Stomach smooth muscle (tissue), 2 donors: ENCODE measurements around the gene MEIS3.

Experiments used
- H3K27ac ChIP-seq: one replicate; pipeline ENCODE4 v1.7.0; 2013; ENCODE audit warnings: mild to moderate bottlenecking, low read length, inconsistent platforms
- H3K27me3 ChIP-seq, 2 donors: one replicate each; pipeline ENCODE4 v1.7.0; 2013; ENCODE audit warnings: low read length in 2 of 2; ENCODE audit not compliant: insufficient read depth in 2 of 2, control insufficient read depth in 1 of 2
- H3K36me3 ChIP-seq, 2 donors: one replicate each; pipeline ENCODE4 v1.7.0; 2013; ENCODE audit warnings: low read length in 2 of 2; ENCODE audit not compliant: control insufficient read depth in 2 of 2, insufficient read depth in 2 of 2
- H3K4me1 ChIP-seq: one replicate; pipeline ENCODE4 v1.7.0; 2013; ENCODE audit warnings: low read length; ENCODE audit not compliant: control insufficient read depth, insufficient read depth
- H3K4me3 ChIP-seq, 2 donors: one replicate each; pipeline ENCODE4 v1.7.0; 2013; ENCODE audit warnings: low read length in 2 of 2
- H3K9ac ChIP-seq, 2 donors: one replicate each; pipeline ENCODE4 v1.7.0; 2013; ENCODE audit warnings: low read length in 2 of 2, mild to moderate bottlenecking in 1 of 2
- H3K9me3 ChIP-seq, 2 donors: one replicate each; pipeline ENCODE4 v1.7.0; 2013; ENCODE audit warnings: low read length in 2 of 2; ENCODE audit not compliant: control insufficient read depth in 2 of 2
- donor health status: healthy.
- donor health status: Pancreatic carcinoma.

Gene MEIS3

DNA sequence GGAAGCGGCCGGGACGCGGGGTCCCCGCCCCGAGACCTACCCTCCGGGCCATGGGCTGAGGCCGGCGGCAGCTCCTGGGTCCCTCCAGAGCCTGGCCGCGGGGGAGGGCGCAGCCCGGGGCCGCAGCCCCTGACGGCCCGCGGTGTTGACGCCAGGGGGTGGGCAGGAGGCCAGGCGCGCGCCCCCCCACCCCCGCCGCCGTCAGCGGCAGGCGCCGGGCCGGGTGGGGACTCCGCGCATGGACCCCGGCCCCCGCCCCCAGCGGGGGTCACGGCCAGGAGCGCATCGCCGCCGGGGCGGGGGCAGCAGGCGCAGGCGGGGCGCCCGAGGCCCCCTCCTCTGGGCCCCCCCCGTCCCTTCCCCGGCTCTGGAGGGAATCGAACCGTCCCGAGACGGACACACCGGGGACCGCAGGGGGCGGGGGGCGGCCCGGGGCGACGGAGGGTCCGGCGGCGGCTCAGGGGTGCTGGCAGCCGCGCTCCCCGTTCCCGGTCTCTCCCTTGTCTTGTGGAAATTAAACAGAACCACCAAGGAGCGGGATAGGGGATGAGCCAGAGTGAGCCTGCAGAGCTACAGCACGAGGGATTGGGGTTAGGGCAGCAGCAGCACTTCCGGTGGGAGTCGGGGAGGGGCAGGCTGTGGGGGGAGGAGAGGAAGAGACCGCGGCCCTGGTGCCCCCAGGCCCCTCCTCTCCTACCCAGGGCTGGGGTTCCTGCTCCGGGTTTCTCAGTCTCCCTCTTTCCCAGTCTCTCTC, at the start of gene MEIS3:
MEIS3 (minus strand) TSS at position 498 of the 754 bp plus-strand sequence; CDS start at position 52, 446 bp downstream.
- peak within 1 kb of the TSS; percentile 53 to 65 for H3K4me3 ChIP-seq
- H3K9me3 ChIP-seq = no peaks in the 10 kb centered on the region
- no peaks in the 10 kb centered on the region for H3K36me3 ChIP-seq
- H3K27ac ChIP-seq = no peak within 1 kb of the TSS
- H3K9ac ChIP-seq = peak within 1 kb of the TSS in 1 of 2 donors; percentile 33
- H3K27me3 ChIP-seq = peaks cover 57 to 61% of the 10 kb centered on the region in 2 donors
- peaks cover 25% of the 10 kb centered on the region for H3K4me1 ChIP-seq

DNA sequence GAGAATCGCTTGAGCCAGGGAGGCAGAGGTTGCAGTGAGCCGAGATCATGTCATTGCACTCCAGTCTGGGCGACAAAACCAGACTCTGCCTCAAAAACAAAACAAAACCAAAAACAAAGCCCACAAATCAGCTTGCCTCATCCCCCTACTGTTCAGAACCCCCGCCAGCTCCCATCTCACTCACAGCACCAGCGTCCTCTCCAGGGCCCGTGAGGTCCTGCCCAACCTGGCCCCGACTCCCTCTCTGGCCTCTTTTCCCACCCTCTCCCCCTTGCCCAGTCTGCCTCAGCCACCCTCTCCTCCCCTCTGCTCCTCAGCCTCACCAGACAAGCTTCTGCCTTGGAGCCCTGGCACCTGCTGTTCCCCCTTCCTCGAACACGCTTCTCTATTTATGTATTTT, 48.6 kb upstream of the MEIS3 start:
- Histone ChIP-seq H3K27ac (peak overlapping the region; percentile 67), H3K36me3 (peaks cover 3 to 5% of the 10 kb centered on the region in 2 donors), H3K9ac (no peak overlapping the region), H3K4me3 (no peak overlapping the region), H3K9me3 (no peaks in the 10 kb centered on the region), H3K27me3 (peaks cover 0 to 3% of the 10 kb centered on the region in 2 donors), H3K4me1 (peaks cover 38% of the 10 kb centered on the region)

DNA sequence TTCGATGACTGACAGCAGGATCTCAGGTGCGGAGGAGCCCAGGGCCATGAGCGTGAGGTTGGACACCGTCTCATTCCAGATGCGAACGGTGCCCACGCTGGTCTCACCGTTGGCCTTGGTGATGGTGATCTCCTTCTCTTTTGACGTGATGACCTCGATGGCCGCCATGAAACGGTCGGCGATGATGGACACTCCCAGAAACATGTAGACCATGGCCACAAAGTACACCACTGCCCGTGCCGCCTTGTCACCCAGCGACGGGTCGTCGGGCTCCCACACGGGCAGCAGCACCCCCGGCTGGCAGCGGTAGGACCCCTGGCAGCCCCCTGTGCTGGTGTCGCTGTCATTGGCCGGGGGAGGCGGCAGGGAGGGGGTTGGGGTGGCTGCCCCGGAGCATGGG, 46.6 kb upstream of the MEIS3 start:
- Histone ChIP-seq H3K36me3 (peaks cover 3 to 10% of the 10 kb centered on the region in 2 donors), H3K9ac (no peak overlapping the region), H3K4me3 (no peak overlapping the region), H3K9me3 (no peaks in the 10 kb centered on the region), H3K27me3 (peaks cover 0 to 3% of the 10 kb centered on the region in 2 donors), H3K27ac (no peak overlapping the region), H3K4me1 (peaks cover 29% of the 10 kb centered on the region)

DNA sequence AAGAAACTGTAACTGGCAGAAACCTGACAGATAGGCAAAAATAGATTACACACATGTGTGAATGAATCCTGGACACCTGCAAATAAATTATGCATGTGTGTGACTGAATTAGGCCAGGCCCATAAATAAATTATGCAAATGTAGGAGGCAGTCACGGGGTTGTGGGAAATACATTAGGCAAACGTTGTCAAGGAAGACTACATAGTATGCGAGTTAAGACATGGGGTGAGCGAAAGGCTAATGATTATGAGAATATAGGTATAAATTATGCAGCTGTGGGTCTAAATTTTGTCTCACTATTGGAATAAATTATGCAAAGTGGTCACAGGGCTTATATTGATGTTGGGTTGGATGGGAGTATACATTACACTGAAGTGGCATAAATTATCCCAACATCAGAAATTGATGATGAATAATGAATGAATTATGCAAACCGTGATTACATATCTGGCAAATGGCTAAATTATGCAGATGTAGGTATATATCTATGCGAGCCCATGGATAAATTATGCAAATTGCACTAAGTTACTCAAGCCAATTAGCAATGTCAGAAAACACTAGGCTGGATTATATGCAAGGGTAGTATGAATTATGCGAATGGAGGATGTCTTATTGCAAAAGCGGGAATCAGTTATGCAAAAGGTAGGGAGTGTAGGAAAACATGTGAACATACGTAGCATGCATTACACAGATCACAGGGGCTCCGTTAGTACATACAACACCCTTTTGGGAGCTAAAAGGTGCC, 45.5 kb upstream of the MEIS3 start:
- H3K9me3 ChIP-seq = no peaks in the 10 kb centered on the region
- peaks cover 0 to 4% of the 10 kb centered on the region in 2 donors for H3K27me3 ChIP-seq
- no peak overlapping the region for H3K4me3 ChIP-seq
- H3K4me1 ChIP-seq = peaks cover 18% of the 10 kb centered on the region
- no peak overlapping the region for H3K9ac ChIP-seq
- H3K36me3 ChIP-seq = peaks cover 3 to 10% of the 10 kb centered on the region in 2 donors
- H3K27ac ChIP-seq = no peak overlapping the region

DNA sequence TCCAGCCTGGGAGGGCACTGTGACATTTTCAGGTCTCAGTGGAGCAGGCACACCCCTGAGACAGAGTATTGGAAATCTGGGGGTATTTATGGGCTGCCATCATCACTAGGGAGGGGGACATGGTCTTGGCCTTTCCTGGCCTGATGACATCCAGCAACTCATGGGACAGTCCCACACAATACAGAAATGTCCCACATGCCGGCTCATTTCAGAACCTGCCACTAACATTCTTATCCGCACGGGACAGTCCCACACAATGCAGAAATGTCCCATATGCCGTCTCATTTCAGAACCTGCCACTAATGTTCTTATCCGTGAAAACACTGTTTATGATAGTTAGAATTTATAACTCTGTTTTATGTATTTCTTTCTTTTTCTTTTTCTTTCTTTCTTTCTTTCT, 42.5 kb upstream of the MEIS3 start:
- Histone ChIP-seq H3K36me3 (peaks cover 3 to 10% of the 10 kb centered on the region in 2 donors), H3K4me1 (no peaks in the 10 kb centered on the region), H3K4me3 (no peak overlapping the region), H3K27me3 (peaks cover 0 to 8% of the 10 kb centered on the region in 2 donors), H3K9ac (no peak overlapping the region), H3K9me3 (no peaks in the 10 kb centered on the region), H3K27ac (no peak overlapping the region)

DNA sequence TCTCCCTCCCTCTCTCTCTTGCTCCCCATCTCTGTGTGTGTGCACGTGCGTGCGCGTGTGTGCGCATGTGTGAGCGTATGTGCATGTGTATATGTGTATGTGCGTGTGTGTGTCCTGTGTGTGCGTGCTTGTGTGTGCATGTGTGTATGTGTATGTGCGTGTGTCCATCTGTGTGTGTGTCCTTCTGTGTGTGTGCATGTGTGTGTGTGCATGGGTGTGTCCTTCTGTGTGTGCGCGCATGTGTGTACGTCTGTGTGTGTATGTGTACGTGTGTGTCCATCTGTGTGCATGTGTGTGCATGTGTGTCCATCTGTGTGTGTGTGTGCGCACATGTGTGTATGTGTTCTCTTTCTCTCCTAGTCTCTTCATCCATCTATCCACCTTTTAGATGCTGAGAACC, 40.1 kb upstream of the MEIS3 start:
- peaks cover 0 to 6% of the 10 kb centered on the region in 2 donors for H3K27me3 ChIP-seq

DNA sequence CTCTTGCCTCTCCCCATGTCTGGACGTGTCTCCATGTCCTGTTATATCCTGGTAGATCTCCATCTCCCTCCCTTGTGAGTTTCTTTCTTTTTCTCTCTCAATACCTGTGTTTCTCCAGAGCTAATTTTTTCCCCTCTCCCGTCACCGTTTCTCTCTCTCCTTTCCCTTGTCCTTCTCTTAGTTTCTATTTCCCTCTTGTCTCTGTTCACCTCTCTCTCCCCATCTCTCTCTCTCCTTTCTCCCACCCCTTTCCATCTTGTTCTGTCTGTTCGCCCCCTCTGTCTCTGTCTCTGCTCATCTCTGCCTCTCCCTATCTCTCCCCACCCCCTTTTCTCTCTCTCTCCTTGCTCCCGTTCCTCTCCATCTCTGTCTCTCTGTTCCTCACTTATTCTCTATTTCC, 39.3 kb upstream of the MEIS3 start:
- H3K27me3 ChIP-seq = peaks cover 0 to 6% of the 10 kb centered on the region in 2 donors
- no peak overlapping the region for H3K27ac ChIP-seq
- no peaks in the 10 kb centered on the region for H3K4me1 ChIP-seq
- H3K36me3 ChIP-seq = peaks cover 6 to 13% of the 10 kb centered on the region in 2 donors
- H3K4me3 ChIP-seq = no peak overlapping the region
- H3K9ac ChIP-seq = no peak overlapping the region
- H3K9me3 ChIP-seq = peaks cover 0 to 4% of the 10 kb centered on the region in 2 donors

More for the DNA sequence above, 40.1 kb upstream of the MEIS3 start:
- H3K9ac ChIP-seq = no peak overlapping the region
- H3K36me3 ChIP-seq = peaks cover 5 to 13% of the 10 kb centered on the region in 2 donors
- no peak overlapping the region for H3K27ac ChIP-seq
- peaks cover 0 to 4% of the 10 kb centered on the region in 2 donors for H3K9me3 ChIP-seq
- no peak overlapping the region for H3K4me3 ChIP-seq
- no peaks in the 10 kb centered on the region for H3K4me1 ChIP-seq

DNA sequence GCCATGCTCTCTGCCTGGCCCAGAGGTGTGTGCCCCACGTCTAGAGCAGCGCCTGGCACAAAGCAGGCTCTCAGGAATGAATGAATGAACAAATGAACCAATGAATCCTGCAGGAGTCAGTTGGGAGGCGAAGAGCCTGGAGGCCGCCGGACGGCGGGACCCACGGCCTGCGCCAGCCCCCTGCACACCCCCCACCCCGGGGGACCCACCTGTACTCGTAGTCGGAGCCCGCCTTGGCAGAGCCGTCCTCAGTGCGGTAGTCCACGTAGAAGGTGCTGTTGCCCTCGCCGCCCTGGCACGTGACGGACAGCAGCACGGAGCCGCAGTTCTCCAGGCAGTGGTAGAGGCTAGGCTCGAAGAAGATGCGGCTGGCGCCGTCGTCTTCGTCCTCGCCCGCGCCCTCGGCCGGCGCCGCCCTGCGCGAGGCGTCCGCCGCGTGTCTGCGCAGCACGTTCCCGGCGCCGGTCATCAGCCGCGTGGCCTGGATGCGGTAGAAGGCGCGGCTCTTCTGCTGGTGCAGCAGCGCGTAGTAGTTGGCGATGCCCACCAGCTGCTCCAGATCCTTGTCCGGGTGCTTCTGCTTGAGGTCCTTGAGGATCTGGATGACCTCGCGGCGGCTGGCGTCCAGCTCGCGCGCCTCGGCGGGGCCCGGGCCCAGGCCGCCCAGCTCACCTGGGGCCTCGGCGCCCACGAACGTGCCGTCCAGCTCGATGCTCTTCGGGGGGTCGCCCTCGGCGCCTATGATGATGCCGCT, 37.6 kb upstream of the MEIS3 start:
- Histone ChIP-seq H3K4me1 (no peaks in the 10 kb centered on the region), H3K27ac (no peak overlapping the region), H3K36me3 (peaks cover 11 to 18% of the 10 kb centered on the region in 2 donors), H3K4me3 (no peak overlapping the region), H3K27me3 (peaks cover 0 to 6% of the 10 kb centered on the region in 2 donors), H3K9me3 (peaks cover 0 to 4% of the 10 kb centered on the region in 2 donors), H3K9ac (no peak overlapping the region)

DNA sequence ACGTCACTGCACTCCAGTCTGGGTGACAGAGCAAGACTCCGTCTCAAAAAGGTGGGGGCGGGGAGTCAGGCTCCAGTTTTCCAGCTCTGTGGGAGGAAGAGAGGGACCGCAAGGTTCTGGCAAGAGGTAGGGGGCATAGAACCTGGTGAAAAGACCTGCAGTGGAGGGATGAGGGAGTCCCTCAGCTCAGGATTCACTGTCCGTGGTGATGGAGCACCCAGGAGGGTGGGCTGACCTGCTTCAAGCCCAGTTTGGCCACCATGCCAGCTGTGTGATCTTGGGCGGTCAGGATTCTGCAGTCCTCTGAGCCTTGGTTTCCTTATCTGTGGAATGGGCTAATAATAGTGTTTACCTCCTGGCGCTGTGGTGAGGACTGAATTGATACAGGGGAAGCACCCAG, 31.2 kb upstream of the MEIS3 start:
- Histone ChIP-seq H3K9me3 (no peaks in the 10 kb centered on the region), H3K9ac (no peak overlapping the region), H3K36me3 (peaks cover 8 to 9% of the 10 kb centered on the region in 2 donors), H3K27me3 (peaks cover 3 to 21% of the 10 kb centered on the region in 2 donors), H3K4me1 (peaks cover 10% of the 10 kb centered on the region), H3K27ac (no peak overlapping the region), H3K4me3 (no peak overlapping the region)

DNA sequence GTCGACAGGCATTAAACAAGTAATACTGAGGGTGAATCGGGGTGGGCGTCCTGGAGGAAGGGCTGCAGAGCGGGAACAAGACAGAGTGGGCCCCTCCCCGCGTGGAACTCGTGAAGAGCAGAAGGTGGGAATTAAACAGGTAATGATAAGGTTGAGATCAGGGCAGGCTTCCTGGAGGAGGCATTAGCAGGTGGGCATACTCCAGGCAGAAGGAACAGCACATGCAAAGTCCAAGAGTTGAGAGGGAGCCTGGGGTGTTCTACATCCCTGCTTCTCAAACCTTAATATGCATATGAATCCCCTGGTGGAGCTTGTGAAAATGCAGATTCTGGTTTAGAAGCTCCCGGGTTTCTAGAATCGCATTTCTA, 29.0 kb upstream of the MEIS3 start:
- H3K9me3 ChIP-seq = no peaks in the 10 kb centered on the region
- H3K9ac ChIP-seq = no peak overlapping the region
- no peak overlapping the region for H3K4me3 ChIP-seq
- H3K4me1 ChIP-seq = peaks cover 10% of the 10 kb centered on the region
- H3K27me3 ChIP-seq = peaks cover 3 to 27% of the 10 kb centered on the region in 2 donors
- no peak overlapping the region for H3K27ac ChIP-seq
- H3K36me3 ChIP-seq = peaks cover 5% of the 10 kb centered on the region in 2 donors
